GM15510 (cell line): Measurements from ENCODE around the gene TPPP.

Source experiments
- POLR2A ChIP-seq: IDR thresholded peaks from 3 replicates; pipeline ENCODE4 v1.6.1; 2011; ENCODE audit warnings: borderline replicate concordance; ENCODE audit not compliant: insufficient read length; ENCODE audit errors: extremely low read depth

TPPP gene

GRCh38 chr5:664994-665360 is 28.2 kb downstream of the TPPP start:
- TF ChIP-seq POLR2A = no peak

GRCh38 chr5:664343-664993 is 28.7 kb downstream of the TPPP start:
- TF ChIP-seq POLR2A = no peak

- TF ChIP-seq POLR2A = no peak
Observed at GRCh38 chr5:663436-664342, 29.5 kb downstream of the TPPP start.

GRCh38 chr5:662751-663435 is 30.3 kb downstream of the TPPP start:
- TF ChIP-seq POLR2A = no peak

- no peak for TF ChIP-seq POLR2A
Observed at GRCh38 chr5:661891-662750, 31.0 kb downstream of the TPPP start.

- no peak for TF ChIP-seq POLR2A
Observed at GRCh38 chr5:660491-661030, 32.6 kb downstream of the TPPP start.

- no peak for TF ChIP-seq POLR2A
Observed at GRCh38 chr5:659496-660263, 33.5 kb downstream of the TPPP start.

GRCh38 chr5:658103-658502 is 35.0 kb downstream of the TPPP start:
- no peak for TF ChIP-seq POLR2A

GRCh38 chr5:657570-657969 is 35.6 kb downstream of the TPPP start:
- no peak for TF ChIP-seq POLR2A

- no peak for TF ChIP-seq POLR2A
Observed at GRCh38 chr5:655406-655805, 37.7 kb downstream of the TPPP start.

GRCh38 chr5:654071-654778 is 38.9 kb downstream of the TPPP start:
- no peak for TF ChIP-seq POLR2A

- no peak for TF ChIP-seq POLR2A
Observed at GRCh38 chr5:652773-653350, 40.3 kb downstream of the TPPP start.

GRCh38 chr5:652023-652515 is 41.1 kb downstream of the TPPP start:
- TF ChIP-seq POLR2A = no peak
